ENCODE measurements around the gene THRAP3.
"Not testable (repeated sequence)": the region's sequence is repeated elsewhere in the genome, so short reads cannot be mapped to it uniquely, and the experiment has no call there.

Gene THRAP3

DNA sequence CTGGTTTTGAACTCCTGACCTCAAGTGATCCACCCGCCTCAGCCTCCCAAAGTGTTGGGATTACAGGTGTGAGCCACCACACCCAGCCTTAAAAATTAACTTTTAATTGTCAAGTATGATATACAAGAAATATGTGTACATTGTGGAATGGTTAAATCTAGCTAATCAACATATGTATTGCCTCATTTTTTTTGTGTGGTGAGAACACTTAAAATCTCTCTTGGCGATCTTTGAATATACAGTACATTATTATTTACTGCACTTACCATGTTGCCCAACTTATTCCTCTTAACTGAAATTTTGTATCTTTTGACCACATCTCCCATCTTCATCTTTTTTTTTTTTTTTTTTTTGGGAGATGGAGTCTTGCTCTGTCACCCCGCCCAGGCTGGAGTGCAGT lies 23.3 kb downstream of the THRAP3 start:
- no peak for DNase-seq (ENCODE audit: low read depth)

GRCh38 chr1:36248250-36248894 lies 24.1 kb downstream of the THRAP3 start:
- no peak for DNase-seq (ENCODE audit: low read depth)

DNA sequence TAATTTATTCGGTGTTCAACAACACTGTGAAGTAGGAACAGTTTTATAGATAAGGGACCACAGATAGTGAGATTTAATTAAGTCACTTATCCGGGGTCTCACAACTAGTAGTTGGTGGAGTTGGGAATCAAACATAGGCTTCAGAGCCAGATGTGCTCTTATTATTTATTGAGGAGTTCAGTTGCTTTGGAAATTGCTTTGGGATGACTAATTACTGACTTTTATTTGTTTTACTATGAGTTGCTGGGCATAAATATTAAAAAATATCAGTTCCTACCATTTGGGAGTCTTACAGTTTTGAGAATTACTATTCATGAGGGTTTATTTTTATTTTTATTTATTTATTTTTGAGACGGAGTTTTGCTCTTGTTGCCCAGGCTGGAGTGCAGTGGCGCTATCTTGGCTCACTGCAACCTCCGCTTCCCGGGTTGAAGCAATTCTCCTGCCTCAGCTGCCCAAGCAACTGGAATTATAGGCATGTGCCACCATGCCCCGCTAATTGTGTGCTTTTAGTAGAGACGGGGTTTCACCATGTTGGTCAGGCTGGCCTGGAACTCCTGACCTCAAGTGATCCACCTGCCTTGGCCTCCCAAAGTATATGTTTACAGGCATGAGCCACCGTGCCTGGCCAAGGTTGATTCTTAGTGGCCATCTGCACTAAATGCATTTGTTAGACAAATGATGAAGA lies 27.7 kb downstream of the THRAP3 start:
- DNase-seq (ENCODE audit: low read depth): no peak

- not testable (repeated sequence) for DNase-seq (ENCODE audit: low read depth)
These were observed 28.2 kb downstream of the THRAP3 start for GRCh38 chr1:36252482-36252824.

DNA sequence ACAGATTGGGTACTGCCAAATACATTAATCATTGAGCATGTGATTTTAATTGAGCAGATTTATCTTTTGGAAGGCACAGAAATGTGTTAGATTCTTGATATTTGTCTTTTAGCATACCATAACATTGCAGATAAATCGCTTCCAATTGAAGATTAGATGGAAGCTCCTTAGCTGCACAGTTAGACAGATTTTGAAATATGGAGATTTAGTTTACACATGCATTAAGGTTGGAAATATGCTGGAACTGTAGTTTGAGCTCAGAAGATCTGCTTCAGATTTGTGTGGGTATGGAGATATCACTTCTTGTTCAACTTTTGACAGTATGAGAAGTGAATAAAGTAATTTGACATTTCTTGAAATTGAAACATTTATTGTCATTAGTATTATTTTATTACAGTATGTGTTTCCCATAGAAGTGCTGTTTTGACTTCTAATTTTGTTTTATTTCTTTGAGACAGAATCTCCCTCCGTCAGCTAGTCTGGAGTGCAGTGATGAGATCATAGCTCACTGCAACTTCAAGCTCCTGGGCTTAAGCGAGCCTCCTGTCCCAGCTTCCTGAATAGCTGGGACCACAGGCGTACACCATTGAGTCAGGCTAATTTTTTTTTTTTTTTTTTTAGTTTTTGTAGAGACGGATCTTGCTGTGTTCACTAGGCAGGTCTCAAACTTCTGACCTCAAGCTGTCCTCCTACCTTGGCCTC lies 29.1 kb downstream of the THRAP3 start:
- DNase-seq (ENCODE audit: low read depth): no peak

GRCh38 chr1:36256558-36257374 lies 32.5 kb downstream of the THRAP3 start:
- no peak for DNase-seq (ENCODE audit: low read depth)

DNA sequence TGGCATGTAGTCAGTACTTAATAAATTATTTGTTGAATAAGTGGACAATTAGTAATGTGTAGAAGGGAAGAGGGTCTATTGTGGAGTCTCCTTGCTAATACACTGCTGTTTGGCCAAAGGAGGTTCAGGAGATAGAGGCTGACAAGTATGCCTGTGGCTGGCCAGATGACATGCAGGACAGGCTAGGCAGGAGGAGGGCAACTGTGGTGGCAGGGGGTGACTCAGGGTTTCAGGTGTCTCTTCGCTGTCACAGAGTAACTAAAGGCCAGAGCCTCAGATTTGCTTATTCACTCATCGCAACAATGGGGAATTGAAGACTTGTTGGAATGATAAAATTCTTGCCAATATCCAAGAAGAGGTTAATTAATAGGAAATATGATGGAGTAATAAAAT lies 33.1 kb downstream of the THRAP3 start:
- DNase-seq (ENCODE audit: low read depth): no peak

DNA sequence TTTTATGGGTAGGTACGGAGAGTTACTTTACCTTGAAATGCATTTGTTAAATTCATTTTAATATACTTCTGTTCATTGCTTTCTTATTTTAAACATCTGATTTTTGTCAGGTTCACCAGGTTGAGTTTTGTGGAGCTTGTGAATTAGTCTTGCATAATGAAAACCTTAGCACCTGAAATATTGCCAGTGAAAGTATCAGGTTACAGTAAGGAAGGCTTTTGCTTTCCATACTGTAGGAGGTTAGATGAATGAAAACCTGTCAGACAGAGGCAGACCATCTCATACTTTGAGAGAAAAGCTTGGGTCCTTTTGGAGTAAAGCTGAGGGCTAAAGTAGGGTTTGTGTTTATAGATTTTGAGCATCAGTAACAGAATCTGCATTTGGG lies 34.7 kb downstream of the THRAP3 start:
- no peak for DNase-seq (ENCODE audit: low read depth)

GRCh38 chr1:36268981-36269380 lies 44.7 kb downstream of the THRAP3 start:
- DNase-seq (ENCODE audit: low read depth): no peak

GRCh38 chr1:36269408-36269838 lies 45.2 kb downstream of the THRAP3 start:
- no peak for DNase-seq (ENCODE audit: low read depth)

- DNase-seq (ENCODE audit: low read depth): no peak
These were observed 48.8 kb downstream of the THRAP3 start for GRCh38 chr1:36273024-36273423.

- DNase-seq (ENCODE audit: low read depth): no peak
These were observed 50.0 kb downstream of the THRAP3 start for GRCh38 chr1:36274201-36274600.

GRCh38 chr1:36276688-36277087 lies 52.4 kb downstream of the THRAP3 start:
- no peak for DNase-seq (ENCODE audit: low read depth)

DNA sequence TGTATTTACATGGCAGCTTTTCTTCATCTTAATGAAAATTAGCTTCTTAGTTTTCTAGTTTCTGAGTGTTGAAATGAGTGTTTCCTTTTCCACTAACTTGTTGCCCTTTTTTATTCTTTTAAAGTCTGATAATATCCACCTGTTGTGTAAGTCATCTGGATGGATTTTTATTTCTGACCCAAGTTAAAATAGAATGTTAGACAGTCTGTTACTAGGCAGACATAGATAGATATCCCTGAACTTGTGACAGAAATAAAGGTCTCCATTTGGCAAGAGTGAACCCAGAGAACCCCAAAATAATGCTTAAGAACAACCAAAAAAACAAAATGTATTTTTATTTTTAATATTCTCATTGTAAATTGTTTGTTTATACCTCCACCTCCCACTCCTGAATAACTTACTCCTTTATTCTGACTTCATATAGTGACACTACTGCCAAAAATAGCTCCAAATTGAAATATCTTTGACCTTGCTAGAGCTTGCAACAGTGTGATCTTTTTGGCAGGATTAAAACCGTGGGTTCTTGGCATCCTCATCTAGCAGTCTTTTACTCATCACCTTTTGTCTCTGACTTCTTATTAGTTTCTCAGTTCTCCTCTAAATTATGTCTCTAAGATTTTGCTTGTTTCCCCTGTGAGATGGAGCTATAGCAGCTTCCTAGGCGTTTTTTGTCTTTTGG lies 55.0 kb downstream of the THRAP3 start:
- DNase-seq (ENCODE audit: low read depth): no peak

GRCh38 chr1:36279789-36280296 lies 55.6 kb downstream of the THRAP3 start:
- no peak for DNase-seq (ENCODE audit: low read depth)

GRCh38 chr1:36284061-36284460 lies 59.8 kb downstream of the THRAP3 start:
- DNase-seq (ENCODE audit: low read depth): no peak

GRCh38 chr1:36284517-36284916 lies 60.3 kb downstream of the THRAP3 start:
- DNase-seq (ENCODE audit: low read depth): no peak

- DNase-seq (ENCODE audit: low read depth): peak; percentile 46
These were observed 61.3 kb downstream of the THRAP3 start for GRCh38 chr1:36285443-36286101.

DNA sequence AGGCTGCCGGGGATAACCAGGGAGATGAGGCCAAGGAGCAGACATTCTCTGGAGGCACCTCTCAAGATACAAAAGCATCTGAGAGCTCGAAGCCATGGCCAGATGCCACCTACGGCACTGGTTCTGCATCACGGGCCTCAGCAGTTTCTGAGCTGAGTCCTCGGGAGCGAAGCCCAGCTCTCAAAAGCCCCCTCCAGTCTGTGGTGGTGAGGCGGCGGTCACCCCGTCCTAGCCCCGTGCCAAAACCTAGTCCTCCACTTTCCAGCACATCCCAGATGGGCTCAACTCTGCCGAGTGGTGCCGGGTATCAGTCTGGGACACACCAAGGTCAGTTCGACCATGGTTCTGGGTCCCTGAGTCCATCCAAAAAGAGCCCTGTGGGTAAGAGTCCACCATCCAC lies 62.6 kb downstream of the THRAP3 start:
- DNase-seq (ENCODE audit: low read depth): no peak

- no peak for DNase-seq (ENCODE audit: low read depth)
These were observed 63.4 kb downstream of the THRAP3 start for GRCh38 chr1:36287595-36287994.

DNA sequence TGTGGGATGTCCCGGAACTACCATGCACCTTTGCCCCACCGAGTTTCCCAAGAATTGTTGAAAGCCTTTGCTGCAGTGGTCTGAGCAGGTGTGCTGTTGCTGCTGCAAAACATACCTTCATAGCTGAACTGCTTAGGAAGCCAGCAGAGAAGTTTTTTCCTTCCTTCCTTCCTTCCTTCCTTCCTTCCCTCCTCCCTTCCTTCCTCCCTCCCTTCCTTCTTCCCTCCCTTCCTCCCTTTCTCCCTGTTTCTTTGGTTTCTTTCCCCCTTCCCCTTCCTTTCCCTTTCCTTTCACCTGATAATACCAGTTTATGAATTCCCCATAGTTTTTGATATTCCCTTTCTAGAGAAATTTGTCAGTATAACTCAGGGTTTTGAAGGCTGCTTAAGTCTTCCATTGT lies 71.1 kb downstream of the THRAP3 start:
- DNase-seq (ENCODE audit: low read depth): no peak

All from activated T-cell treated with anti-CD3 and anti-CD28 coated beads for 1 hour (primary cell).